PC-3 (cell line): ENCODE data around the gene CLCA2. TPM values are rescaled to one million over a fixed set of nuclear protein-coding genes. Genes with fewer than 3 reads are reported as not detected.

Experiments used
- ATAC-seq: fragments of 200-7000 bp; cut with Tn5 transposase; 2 replicates; pipeline ENCODE4 v1.9.1; 2020; ENCODE audit warnings: mild to moderate bottlenecking, moderate library complexity
- BruUV-seq: library from RNA; stranded (reverse); fragments of 400-500 nt; replicated peaks from 2 replicates; lab custom pipeline; 2021; lab: Mats Ljungman, UMichigan
- CTCF ChIA-PET: fragments of 300-600 bp; sonication (Branson Sonifier 250); formaldehyde crosslinking; loops from one replicate; lab custom pipeline; 2022; ENCODE audit warnings: antibody characterized with exemption; lab: Charles Lee
- POLR2A ChIA-PET: fragments of 300-600 bp; sonication (Branson Sonifier 250); formaldehyde crosslinking; loops from one replicate; lab custom pipeline; 2022; ENCODE audit warnings: antibody characterized with exemption; ENCODE audit not compliant: unreplicated experiment; lab: Charles Lee
- DNase-seq: peaks from one replicate; pipeline ENCODE4 v3.0.0-alpha.2; 2015
- H2AFZ ChIP-seq: fragments of 300-600 bp; sonication (generic); 2 replicates; pipeline ENCODE4 v1.6.0; 2016; ENCODE audit warnings: antibody characterized with exemption, low read length
- H3F3A ChIP-seq: fragments of 300-600 bp; sonication (generic); one replicate; pipeline ENCODE4 v1.6.0; 2017; ENCODE audit warnings: antibody characterized with exemption, low read length, control low read depth, mild to moderate bottlenecking; ENCODE audit not compliant: unreplicated experiment
- H3K27ac ChIP-seq: fragments of 300-600 bp; sonication (generic); 2 replicates; pipeline ENCODE4 v1.5.1; 2016; ENCODE audit warnings: mild to moderate bottlenecking, low read length
- H3K27me3 ChIP-seq: fragments of 300-600 bp; sonication (generic); 2 replicates; pipeline ENCODE4 v1.6.1; 2016; ENCODE audit warnings: low read length, mixed read lengths
- H3K36me3 ChIP-seq: fragments of 300-600 bp; sonication (generic); 2 replicates; pipeline ENCODE4 v1.6.1; 2016; ENCODE audit warnings: low read depth, mixed run types, low read length, mixed read lengths
- H3K4me1 ChIP-seq: fragments of 300-600 bp; sonication (generic); 2 replicates; pipeline ENCODE4 v1.5.1; 2016; ENCODE audit warnings: low read length; ENCODE audit not compliant: insufficient read depth
- H3K4me2 ChIP-seq: fragments of 300-600 bp; sonication (generic); 2 replicates; pipeline ENCODE4 v1.6.0; 2016; ENCODE audit warnings: low read length
- H3K4me3 ChIP-seq: fragments of 300-600 bp; sonication (generic); 2 replicates; pipeline ENCODE4 v1.5.1; 2016; ENCODE audit warnings: mild to moderate bottlenecking, low read length, mixed read lengths
- H3K79me2 ChIP-seq: fragments of 300-600 bp; sonication (generic); 2 replicates; pipeline ENCODE4 v1.6.1; 2017; ENCODE audit warnings: low read length, mixed read lengths
- H3K9ac ChIP-seq: fragments of 300-600 bp; sonication (generic); 2 replicates; pipeline ENCODE4 v1.6.0; 2016; ENCODE audit warnings: mild to moderate bottlenecking, low read length
- H3K9me2 ChIP-seq: fragments of 300-600 bp; sonication (generic); replicated peaks from 2 replicates; pipeline ENCODE4 v1.6.1; 2016; ENCODE audit warnings: mixed run types, low read length, mixed read lengths
- H3K9me3 ChIP-seq: fragments of 300-600 bp; sonication (generic); 2 replicates; pipeline ENCODE4 v1.6.1; 2016; ENCODE audit warnings: low read length, mixed read lengths
- H4K20me1 ChIP-seq: fragments of 300-600 bp; sonication (generic); 2 replicates; pipeline ENCODE4 v1.6.1; 2016; ENCODE audit warnings: low read length, mixed read lengths
- EZH2 ChIP-seq: fragments of 300-600 bp; sonication (generic); IDR thresholded peaks from one replicate; pipeline ENCODE4 v1.6.1; 2017; ENCODE audit warnings: antibody characterized with exemption, mild to moderate bottlenecking, low read length; ENCODE audit not compliant: unreplicated experiment
- EZH2phosphoT487 ChIP-seq: fragments of 300-600 bp; sonication (generic); IDR thresholded peaks from 2 replicates; pipeline ENCODE4 v1.6.1; 2018; ENCODE audit warnings: mild to moderate bottlenecking, antibody characterized with exemption, low read length, borderline replicate concordance
- intact Hi-C: fragments of 100-400 bp; cut with micrococcal nuclease; formaldehyde crosslinking; loops from 2 replicates; pipeline ENCODE4 v1.9.0; 2023
- total RNA-seq: library from RNA; depleted of rRNA; stranded (reverse); fragments of >200 nt; gene quantifications from 2 replicates; pipeline ENCODE4 v1.2.3, GENCODE V29; 2014
- TF ChIP-seq, protein P1 (sequence below): fragments of 300-600 bp; sonication (generic); conservative IDR thresholded peaks from 2 replicates; pipeline ENCODE4 v1.5.1; 2017; ENCODE audit warnings: antibody characterized with exemption, low read depth, mild to moderate bottlenecking, low read length

The CLCA2 gene
- total RNA-seq, 1 experiment from 2014 or later: 0.22 TPM

DNA sequence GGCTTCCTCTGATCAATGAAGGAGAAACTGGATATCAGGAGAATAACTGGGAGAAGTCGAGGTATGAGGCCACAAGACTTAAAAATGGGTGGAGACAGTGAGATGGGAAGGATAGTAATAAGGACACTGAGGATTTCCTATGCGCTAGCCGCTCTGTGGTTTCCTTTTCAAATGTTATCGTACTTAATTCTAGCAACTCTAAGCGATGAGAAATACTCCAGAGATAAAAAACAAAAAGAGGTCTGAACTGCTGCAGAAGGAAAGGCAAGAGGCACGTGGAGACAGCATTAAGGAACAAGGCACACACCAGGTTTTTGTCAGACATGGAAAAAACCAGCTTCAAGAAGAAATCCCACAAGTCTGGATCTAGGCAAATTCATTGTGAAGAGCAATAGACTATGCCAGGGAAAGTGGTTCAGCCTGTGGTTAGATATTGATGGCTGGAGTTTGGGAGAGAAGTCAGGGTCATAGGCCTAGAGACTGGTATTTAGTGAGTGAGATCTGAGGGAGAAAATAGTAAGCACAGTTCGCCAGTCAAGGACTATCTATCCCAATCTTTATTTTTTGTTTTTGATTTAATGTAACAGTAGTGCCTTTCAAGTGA lies 5.3 kb downstream of the CLCA2 start:
- TF ChIP-seq EZH2 (no peak), EZH2phosphoT487 (no peak)
- TF ChIP-seq, protein P1, sequence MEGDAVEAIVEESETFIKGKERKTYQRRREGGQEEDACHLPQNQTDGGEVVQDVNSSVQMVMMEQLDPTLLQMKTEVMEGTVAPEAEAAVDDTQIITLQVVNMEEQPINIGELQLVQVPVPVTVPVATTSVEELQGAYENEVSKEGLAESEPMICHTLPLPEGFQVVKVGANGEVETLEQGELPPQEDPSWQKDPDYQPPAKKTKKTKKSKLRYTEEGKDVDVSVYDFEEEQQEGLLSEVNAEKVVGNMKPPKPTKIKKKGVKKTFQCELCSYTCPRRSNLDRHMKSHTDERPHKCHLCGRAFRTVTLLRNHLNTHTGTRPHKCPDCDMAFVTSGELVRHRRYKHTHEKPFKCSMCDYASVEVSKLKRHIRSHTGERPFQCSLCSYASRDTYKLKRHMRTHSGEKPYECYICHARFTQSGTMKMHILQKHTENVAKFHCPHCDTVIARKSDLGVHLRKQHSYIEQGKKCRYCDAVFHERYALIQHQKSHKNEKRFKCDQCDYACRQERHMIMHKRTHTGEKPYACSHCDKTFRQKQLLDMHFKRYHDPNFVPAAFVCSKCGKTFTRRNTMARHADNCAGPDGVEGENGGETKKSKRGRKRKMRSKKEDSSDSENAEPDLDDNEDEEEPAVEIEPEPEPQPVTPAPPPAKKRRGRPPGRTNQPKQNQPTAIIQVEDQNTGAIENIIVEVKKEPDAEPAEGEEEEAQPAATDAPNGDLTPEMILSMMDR: no peak
- intact Hi-C loops: no loop called here
- Histone ChIP-seq H3K36me3 (no peaks in the 10 kb centered on the region), H3K9ac (no peak overlapping the region), H3K4me1 (peaks cover 38% of the 10 kb centered on the region), H3K4me2 (peak overlapping the region; percentile 79), H3K27me3 (no peaks in the 10 kb centered on the region), H3K79me2 (no peaks in the 10 kb centered on the region), H4K20me1 (no peaks in the 10 kb centered on the region), H3K9me3 (no peaks in the 10 kb centered on the region), H2AFZ (no peak overlapping the region), H3F3A (peaks cover 5% of the 10 kb centered on the region), H3K9me2 (no peaks in the 10 kb centered on the region), H3K4me3 (no peak overlapping the region), H3K27ac (peak overlapping the region; percentile 98)
- ChIA-PET POLR2A (no interaction called here), CTCF (interaction anchor here (1.1 kb wide), 1 partner anchor 43 kb away, joined by 3 read pairs; no protein-coding TSS in a partner anchor)
- ATAC-seq: no peak
- no peak for DNase-seq
- BruUV-seq: no TSS peak

DNA sequence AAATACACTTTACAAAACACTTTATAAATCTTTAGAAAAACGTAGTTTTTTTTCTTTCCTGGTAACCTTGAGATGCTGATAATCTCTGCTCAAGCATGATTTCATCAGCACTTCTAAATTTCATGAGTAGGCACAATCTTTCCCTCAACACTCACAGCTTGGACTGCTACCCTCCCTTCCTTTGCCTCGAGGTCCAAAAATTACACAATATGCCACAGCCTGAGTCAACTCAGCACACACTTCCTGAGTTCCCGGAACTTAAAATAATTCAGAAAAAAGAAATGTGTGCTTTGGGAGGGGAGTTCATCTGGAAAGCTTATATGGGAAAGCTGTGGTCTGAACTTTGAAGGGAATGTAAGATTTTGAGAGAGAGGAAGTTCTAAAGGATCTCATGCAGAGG lies 5.9 kb downstream of the CLCA2 start:
- Histone ChIP-seq H3K9me3 (no peaks in the 10 kb centered on the region), H2AFZ (peak overlapping the region; percentile 35), H3K9me2 (no peaks in the 10 kb centered on the region), H3K4me3 (peak overlapping the region; percentile 49), H4K20me1 (no peaks in the 10 kb centered on the region), H3K36me3 (no peaks in the 10 kb centered on the region), H3K79me2 (no peaks in the 10 kb centered on the region), H3K9ac (peak overlapping the region; percentile 67), H3K27me3 (no peaks in the 10 kb centered on the region), H3K4me1 (peaks cover 44% of the 10 kb centered on the region), H3K4me2 (peak overlapping the region; percentile 79), H3F3A (peaks cover 5% of the 10 kb centered on the region), H3K27ac (peak overlapping the region; percentile 98)
- DNase-seq (peak; percentile 94), ATAC-seq (peak; percentile 88)
- POLR2A ChIA-PET: interaction anchor here (0.6 to 0.8 kb wide), 3 partner anchors 9 to 938 kb away, joined by 3 to 5 read pairs (median 4); no protein-coding TSS in a partner anchor
- no TSS peak for BruUV-seq
- intact Hi-C loops: loop anchor here (1.0 to 2.0 kb wide), 2 partner anchors 8 to 35 kb away; no protein-coding TSS in a partner anchor
- TF ChIP-seq, protein P1: no peak
- TF ChIP-seq EZH2 (no peak), EZH2phosphoT487 (no peak)
- CTCF ChIA-PET: interaction anchor here (0.6 to 1.1 kb wide), 2 partner anchors 10 to 42 kb away, joined by 3 read pairs; no protein-coding TSS in a partner anchor

DNA sequence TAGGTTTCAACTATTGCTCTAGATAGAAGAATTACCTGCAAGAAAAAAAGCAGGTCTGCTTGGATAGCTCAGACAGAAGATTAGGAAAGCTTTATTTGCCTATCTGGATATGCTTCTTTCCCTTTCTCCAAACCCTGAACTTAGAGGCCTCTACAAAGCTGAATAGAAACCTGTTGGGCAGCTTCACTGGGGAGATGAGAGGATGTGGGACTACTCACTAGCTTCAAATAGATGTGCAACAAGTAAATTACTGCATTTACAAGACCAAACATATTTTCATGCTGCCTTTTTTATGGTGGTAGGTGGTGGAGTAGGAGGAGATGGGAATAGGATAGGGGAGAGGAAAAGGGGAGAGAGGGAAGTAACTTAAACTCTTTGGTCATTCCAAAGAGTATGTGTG lies 6.4 kb downstream of the CLCA2 start:
- H3K36me3 ChIP-seq: no peaks in the 10 kb centered on the region
- peaks cover 50% of the 10 kb centered on the region for H3K4me1 ChIP-seq
- TF ChIP-seq, protein P1: no peak
- H3K4me3 ChIP-seq: peak overlapping the region; percentile 49
- H3K27ac ChIP-seq: peak overlapping the region; percentile 98
- ATAC-seq: peak; percentile 41
- peak; percentile 77 for DNase-seq
- peak overlapping the region; percentile 67 for H3K9ac ChIP-seq
- intact Hi-C loops: loop anchor here (1.0 to 2.0 kb wide), 2 partner anchors 8 to 36 kb away; no protein-coding TSS in a partner anchor
- no peaks in the 10 kb centered on the region for H3K9me3 ChIP-seq
- H2AFZ ChIP-seq: peak overlapping the region; percentile 35
- ChIA-PET POLR2A (interaction anchor here (0.6 to 0.8 kb wide), 4 partner anchors 10 to 939 kb away, joined by 3 to 10 read pairs (median 4); no protein-coding TSS in a partner anchor), CTCF (interaction anchor here (0.6 to 1.1 kb wide), 2 partner anchors 10 to 42 kb away, joined by 3 read pairs; no protein-coding TSS in a partner anchor)
- peak overlapping the region; percentile 79 for H3K4me2 ChIP-seq
- no peaks in the 10 kb centered on the region for H3K27me3 ChIP-seq
- H3K79me2 ChIP-seq: no peaks in the 10 kb centered on the region
- no peaks in the 10 kb centered on the region for H4K20me1 ChIP-seq
- peaks cover 5% of the 10 kb centered on the region for H3F3A ChIP-seq
- no peaks in the 10 kb centered on the region for H3K9me2 ChIP-seq
- no TSS peak for BruUV-seq
